ENCODE measurements around the gene AFF3. TPM values are rescaled to one million over a fixed set of nuclear protein-coding genes. Genes with fewer than 3 reads are reported as not detected.

The AFF3 gene
- total and polyA plus RNA-seq, 2 of the 8 experiments (the other 6 are each of a cell fraction or from before 2014, with no cell fraction given), result 0.27 to 3.0 TPM

DNA sequence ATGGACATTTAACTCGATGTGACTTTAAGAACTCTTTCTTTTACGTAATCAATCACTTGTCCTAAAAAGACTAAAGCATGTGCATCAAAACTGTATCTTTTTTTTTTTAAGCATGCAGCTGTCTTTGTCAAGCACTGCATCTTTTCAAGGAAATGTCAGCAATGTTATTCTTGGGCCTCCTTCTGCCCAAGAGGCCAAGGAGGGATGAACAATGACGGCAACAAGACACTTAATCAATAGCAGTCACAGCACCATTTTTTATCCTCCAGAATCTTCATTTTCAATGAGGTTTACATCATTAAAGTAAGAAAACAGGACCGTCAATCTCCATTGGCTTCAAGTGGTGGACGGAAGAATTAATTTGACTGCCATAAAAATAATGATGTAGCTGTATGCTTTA is 253.8 kb downstream of the AFF3 start (continued):
- TF ChIP-seq, protein P1, sequence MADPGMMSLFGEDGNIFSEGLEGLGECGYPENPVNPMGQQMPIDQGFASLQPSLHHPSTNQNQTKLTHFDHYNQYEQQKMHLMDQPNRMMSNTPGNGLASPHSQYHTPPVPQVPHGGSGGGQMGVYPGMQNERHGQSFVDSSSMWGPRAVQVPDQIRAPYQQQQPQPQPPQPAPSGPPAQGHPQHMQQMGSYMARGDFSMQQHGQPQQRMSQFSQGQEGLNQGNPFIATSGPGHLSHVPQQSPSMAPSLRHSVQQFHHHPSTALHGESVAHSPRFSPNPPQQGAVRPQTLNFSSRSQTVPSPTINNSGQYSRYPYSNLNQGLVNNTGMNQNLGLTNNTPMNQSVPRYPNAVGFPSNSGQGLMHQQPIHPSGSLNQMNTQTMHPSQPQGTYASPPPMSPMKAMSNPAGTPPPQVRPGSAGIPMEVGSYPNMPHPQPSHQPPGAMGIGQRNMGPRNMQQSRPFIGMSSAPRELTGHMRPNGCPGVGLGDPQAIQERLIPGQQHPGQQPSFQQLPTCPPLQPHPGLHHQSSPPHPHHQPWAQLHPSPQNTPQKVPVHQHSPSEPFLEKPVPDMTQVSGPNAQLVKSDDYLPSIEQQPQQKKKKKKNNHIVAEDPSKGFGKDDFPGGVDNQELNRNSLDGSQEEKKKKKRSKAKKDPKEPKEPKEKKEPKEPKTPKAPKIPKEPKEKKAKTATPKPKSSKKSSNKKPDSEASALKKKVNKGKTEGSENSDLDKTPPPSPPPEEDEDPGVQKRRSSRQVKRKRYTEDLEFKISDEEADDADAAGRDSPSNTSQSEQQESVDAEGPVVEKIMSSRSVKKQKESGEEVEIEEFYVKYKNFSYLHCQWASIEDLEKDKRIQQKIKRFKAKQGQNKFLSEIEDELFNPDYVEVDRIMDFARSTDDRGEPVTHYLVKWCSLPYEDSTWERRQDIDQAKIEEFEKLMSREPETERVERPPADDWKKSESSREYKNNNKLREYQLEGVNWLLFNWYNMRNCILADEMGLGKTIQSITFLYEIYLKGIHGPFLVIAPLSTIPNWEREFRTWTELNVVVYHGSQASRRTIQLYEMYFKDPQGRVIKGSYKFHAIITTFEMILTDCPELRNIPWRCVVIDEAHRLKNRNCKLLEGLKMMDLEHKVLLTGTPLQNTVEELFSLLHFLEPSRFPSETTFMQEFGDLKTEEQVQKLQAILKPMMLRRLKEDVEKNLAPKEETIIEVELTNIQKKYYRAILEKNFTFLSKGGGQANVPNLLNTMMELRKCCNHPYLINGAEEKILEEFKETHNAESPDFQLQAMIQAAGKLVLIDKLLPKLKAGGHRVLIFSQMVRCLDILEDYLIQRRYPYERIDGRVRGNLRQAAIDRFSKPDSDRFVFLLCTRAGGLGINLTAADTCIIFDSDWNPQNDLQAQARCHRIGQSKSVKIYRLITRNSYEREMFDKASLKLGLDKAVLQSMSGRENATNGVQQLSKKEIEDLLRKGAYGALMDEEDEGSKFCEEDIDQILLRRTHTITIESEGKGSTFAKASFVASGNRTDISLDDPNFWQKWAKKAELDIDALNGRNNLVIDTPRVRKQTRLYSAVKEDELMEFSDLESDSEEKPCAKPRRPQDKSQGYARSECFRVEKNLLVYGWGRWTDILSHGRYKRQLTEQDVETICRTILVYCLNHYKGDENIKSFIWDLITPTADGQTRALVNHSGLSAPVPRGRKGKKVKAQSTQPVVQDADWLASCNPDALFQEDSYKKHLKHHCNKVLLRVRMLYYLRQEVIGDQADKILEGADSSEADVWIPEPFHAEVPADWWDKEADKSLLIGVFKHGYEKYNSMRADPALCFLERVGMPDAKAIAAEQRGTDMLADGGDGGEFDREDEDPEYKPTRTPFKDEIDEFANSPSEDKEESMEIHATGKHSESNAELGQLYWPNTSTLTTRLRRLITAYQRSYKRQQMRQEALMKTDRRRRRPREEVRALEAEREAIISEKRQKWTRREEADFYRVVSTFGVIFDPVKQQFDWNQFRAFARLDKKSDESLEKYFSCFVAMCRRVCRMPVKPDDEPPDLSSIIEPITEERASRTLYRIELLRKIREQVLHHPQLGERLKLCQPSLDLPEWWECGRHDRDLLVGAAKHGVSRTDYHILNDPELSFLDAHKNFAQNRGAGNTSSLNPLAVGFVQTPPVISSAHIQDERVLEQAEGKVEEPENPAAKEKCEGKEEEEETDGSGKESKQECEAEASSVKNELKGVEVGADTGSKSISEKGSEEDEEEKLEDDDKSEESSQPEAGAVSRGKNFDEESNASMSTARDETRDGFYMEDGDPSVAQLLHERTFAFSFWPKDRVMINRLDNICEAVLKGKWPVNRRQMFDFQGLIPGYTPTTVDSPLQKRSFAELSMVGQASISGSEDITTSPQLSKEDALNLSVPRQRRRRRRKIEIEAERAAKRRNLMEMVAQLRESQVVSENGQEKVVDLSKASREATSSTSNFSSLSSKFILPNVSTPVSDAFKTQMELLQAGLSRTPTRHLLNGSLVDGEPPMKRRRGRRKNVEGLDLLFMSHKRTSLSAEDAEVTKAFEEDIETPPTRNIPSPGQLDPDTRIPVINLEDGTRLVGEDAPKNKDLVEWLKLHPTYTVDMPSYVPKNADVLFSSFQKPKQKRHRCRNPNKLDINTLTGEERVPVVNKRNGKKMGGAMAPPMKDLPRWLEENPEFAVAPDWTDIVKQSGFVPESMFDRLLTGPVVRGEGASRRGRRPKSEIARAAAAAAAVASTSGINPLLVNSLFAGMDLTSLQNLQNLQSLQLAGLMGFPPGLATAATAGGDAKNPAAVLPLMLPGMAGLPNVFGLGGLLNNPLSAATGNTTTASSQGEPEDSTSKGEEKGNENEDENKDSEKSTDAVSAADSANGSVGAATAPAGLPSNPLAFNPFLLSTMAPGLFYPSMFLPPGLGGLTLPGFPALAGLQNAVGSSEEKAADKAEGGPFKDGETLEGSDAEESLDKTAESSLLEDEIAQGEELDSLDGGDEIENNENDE (IDR thresholded peaks at IDR 0.05; ENCODE audit: insufficient replicate concordance, low read length), result no peak
- TF ChIP-seq KDM1A (IDR thresholded peaks at IDR 0.05; ENCODE audit: borderline replicate concordance, low read length), result no peak
- TF ChIP-seq TBP (IDR thresholded peaks at IDR 0.05; ENCODE audit: low read depth, low read length), result no peak
- TF ChIP-seq ASH2L (IDR thresholded peaks at IDR 0.05; ENCODE audit: low read length), result no peak
- TF ChIP-seq SAP30 (IDR thresholded peaks at IDR 0.05; ENCODE audit: insufficient read depth, insufficient replicate concordance, low read length), result no peak
- no peak for TF ChIP-seq EGR1 (IDR thresholded peaks at IDR 0.05; ENCODE audit: borderline replicate concordance, low read depth, low read length)
- TF ChIP-seq HDAC6 (IDR thresholded peaks at IDR 0.05; ENCODE audit: low read depth, low read length), result no peak
- no peak for TF ChIP-seq SIX5 (IDR thresholded peaks at IDR 0.05; ENCODE audit: low read depth, low read length)
- TF ChIP-seq CHD1 (IDR thresholded peaks at IDR 0.05; ENCODE audit: low read depth, low read length), result no peak
- no peak for TF ChIP-seq POU5F1 (IDR thresholded peaks at IDR 0.05; ENCODE audit: low read depth, low read length)
